Measurements from ENCODE around the gene PROC. TPM values are rescaled to one million over a fixed set of nuclear protein-coding genes. Genes with fewer than 3 reads are reported as not detected.
A peak's percentile ranks its signal among the peaks of the same experiment; 100 is the strongest.

The PROC gene
- total RNA-seq, 2 experiments from 2014 or later: 0.41 to 0.59 TPM

DNA sequence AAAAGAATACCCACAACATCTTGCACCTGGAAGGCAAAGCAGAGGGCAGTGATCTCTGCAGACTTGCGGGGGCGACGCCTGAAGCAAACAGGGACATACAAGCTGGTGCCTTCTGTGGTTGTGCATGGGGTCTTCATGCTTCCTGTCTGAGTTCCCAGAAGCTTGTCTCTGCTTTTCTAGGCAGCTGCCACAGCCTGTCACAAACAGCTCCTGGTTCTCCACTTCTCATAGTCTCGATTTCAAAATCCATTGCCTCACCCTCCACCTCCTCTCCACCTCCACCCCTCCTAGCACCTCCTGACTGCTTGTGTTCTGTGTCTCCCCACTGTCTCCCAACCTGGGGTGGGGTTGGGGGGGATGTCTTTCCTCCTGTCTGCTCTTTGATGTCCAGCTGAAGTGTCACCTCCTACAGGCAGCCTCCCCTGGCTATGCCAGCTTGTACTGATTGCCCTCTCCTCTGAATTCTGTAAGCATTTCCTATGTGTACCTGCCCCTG is 1.7 kb upstream of the PROC start:
- Histone ChIP-seq H3K9me2 (ENCODE audit: insufficient read depth, low read length) (no peaks in the 10 kb centered on the region), H3K4me1 (ENCODE audit: insufficient read depth, low read length, poor library complexity, severe bottlenecking) (peaks cover 29% of the 10 kb centered on the region), H3K4me3 (ENCODE audit: low read depth, low read length, poor library complexity, severe bottlenecking) (peak overlapping the region; percentile 59), H2AFZ (ENCODE audit: low read length) (peak overlapping the region; percentile 82), H3K9me3 (ENCODE audit: low read length) (peaks cover 12% of the 10 kb centered on the region; the same call in 1 of the 2 replicates), H3K36me3 (ENCODE audit: insufficient read depth, low read length) (no peaks in the 10 kb centered on the region), H3K79me2 (ENCODE audit: insufficient read depth, low read depth, low read length) (no peaks in the 10 kb centered on the region), H4K20me1 (ENCODE audit: insufficient read depth, low read length) (no peaks in the 10 kb centered on the region), H3K27ac (ENCODE audit: low read depth, low read length, poor library complexity, severe bottlenecking) (no peak overlapping the region), H3K4me2 (ENCODE audit: low read length) (peak overlapping the region; percentile 74)
- DNase-seq (ENCODE audit: low spot score): peak; percentile 41
- POLR2A ChIA-PET: interaction anchor here (0.9 to 1.4 kb wide), 2 partner anchors 14 to 28 kb away, joined by 3 to 5 read pairs; no protein-coding TSS in a partner anchor
- CTCF ChIA-PET (ENCODE audit: unreplicated experiment): interaction anchor here (0.6 kb wide), 1 partner anchor 93 kb away, joined by 3 read pairs; no protein-coding TSS in a partner anchor
- intact Hi-C loops (cut with micrococcal nuclease; ENCODE audit: unreplicated experiment): loop anchor here (2.0 kb wide), 1 partner anchor 28 kb away; no protein-coding TSS in a partner anchor
- no TSS peak for BruUV-seq (replicated peaks)
- TF ChIP-seq, protein P1, sequence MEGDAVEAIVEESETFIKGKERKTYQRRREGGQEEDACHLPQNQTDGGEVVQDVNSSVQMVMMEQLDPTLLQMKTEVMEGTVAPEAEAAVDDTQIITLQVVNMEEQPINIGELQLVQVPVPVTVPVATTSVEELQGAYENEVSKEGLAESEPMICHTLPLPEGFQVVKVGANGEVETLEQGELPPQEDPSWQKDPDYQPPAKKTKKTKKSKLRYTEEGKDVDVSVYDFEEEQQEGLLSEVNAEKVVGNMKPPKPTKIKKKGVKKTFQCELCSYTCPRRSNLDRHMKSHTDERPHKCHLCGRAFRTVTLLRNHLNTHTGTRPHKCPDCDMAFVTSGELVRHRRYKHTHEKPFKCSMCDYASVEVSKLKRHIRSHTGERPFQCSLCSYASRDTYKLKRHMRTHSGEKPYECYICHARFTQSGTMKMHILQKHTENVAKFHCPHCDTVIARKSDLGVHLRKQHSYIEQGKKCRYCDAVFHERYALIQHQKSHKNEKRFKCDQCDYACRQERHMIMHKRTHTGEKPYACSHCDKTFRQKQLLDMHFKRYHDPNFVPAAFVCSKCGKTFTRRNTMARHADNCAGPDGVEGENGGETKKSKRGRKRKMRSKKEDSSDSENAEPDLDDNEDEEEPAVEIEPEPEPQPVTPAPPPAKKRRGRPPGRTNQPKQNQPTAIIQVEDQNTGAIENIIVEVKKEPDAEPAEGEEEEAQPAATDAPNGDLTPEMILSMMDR (conservative IDR thresholded peaks at IDR 0.05; ENCODE audit: low read length): no peak
- no peak for TF ChIP-seq EZH2phosphoT487 (IDR thresholded peaks at IDR 0.05; ENCODE audit: borderline replicate concordance, low read depth, low read length)

DNA sequence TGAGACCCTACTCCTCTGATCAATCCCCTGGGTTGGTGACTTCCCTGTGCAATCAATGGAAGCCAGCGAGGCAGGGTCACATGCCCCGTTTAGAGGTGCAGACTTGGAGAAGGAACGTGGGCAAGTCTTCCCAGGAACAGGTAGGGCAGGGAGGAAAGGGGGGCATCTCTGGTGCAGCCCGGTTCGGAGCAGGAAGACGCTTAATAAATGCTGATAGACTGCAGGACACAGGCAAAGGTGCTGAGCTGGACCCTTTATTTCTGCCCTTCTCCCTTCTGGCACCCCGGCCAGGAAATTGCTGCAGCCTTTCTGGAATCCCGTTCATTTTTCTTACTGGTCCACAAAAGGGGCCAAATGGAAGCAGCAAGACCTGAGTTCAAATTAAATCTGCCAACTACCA is 821 bp upstream of the PROC start:
- Histone ChIP-seq H4K20me1 (ENCODE audit: insufficient read depth, low read length) (no peaks in the 10 kb centered on the region), H3K79me2 (ENCODE audit: insufficient read depth, low read depth, low read length) (no peaks in the 10 kb centered on the region), H3K4me3 (ENCODE audit: low read depth, low read length, poor library complexity, severe bottlenecking) (no peak overlapping the region), H3K4me1 (ENCODE audit: insufficient read depth, low read length, poor library complexity, severe bottlenecking) (peaks cover 25% of the 10 kb centered on the region), H3K9me2 (ENCODE audit: insufficient read depth, low read length) (no peaks in the 10 kb centered on the region), H3K9me3 (ENCODE audit: low read length) (peaks cover 10% of the 10 kb centered on the region; the same call in 1 of the 2 replicates), H3K27ac (ENCODE audit: low read depth, low read length, poor library complexity, severe bottlenecking) (no peak overlapping the region), H2AFZ (ENCODE audit: low read length) (no peak overlapping the region), H3K36me3 (ENCODE audit: insufficient read depth, low read length) (no peaks in the 10 kb centered on the region), H3K4me2 (ENCODE audit: low read length) (no peak overlapping the region)
- POLR2A ChIA-PET: no interaction called here
- no TSS peak for BruUV-seq (replicated peaks)
- intact Hi-C loops (cut with micrococcal nuclease; ENCODE audit: unreplicated experiment): loop anchor here (2.0 kb wide), 1 partner anchor 29 kb away; no protein-coding TSS in a partner anchor
- CTCF ChIA-PET (ENCODE audit: unreplicated experiment): no interaction called here
- DNase-seq (ENCODE audit: low spot score): no peak
- TF ChIP-seq, protein P1 (conservative IDR thresholded peaks at IDR 0.05; ENCODE audit: low read length): no peak
- no peak for TF ChIP-seq EZH2phosphoT487 (IDR thresholded peaks at IDR 0.05; ENCODE audit: borderline replicate concordance, low read depth, low read length)

DNA sequence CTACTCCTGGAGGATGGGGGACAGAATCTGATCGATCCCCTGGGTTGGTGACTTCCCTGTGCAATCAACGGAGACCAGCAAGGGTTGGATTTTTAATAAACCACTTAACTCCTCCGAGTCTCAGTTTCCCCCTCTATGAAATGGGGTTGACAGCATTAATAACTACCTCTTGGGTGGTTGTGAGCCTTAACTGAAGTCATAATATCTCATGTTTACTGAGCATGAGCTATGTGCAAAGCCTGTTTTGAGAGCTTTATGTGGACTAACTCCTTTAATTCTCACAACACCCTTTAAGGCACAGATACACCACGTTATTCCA is 844 bp downstream of the PROC start:
- H4K20me1 ChIP-seq (ENCODE audit: insufficient read depth, low read length): no peaks in the 10 kb centered on the region
- H3K27ac ChIP-seq (ENCODE audit: low read depth, low read length, poor library complexity, severe bottlenecking): no peak overlapping the region
- POLR2A ChIA-PET: interaction anchor here (0.6 to 0.9 kb wide), 2 partner anchors 13 to 28 kb away, joined by 3 read pairs; no protein-coding TSS in a partner anchor
- no peaks in the 10 kb centered on the region for H3K36me3 ChIP-seq (ENCODE audit: insufficient read depth, low read length)
- intact Hi-C loops (cut with micrococcal nuclease; ENCODE audit: unreplicated experiment): no loop called here
- peaks cover 18% of the 10 kb centered on the region for H3K4me1 ChIP-seq (ENCODE audit: insufficient read depth, low read length, poor library complexity, severe bottlenecking)
- H3K9me3 ChIP-seq (ENCODE audit: low read length): no peaks in the 10 kb centered on the region
- no peak overlapping the region for H3K4me3 ChIP-seq (ENCODE audit: low read depth, low read length, poor library complexity, severe bottlenecking)
- CTCF ChIA-PET (ENCODE audit: unreplicated experiment): no interaction called here
- no peaks in the 10 kb centered on the region for H3K9me2 ChIP-seq (ENCODE audit: insufficient read depth, low read length)
- H2AFZ ChIP-seq (ENCODE audit: low read length): no peak overlapping the region
- no peaks in the 10 kb centered on the region for H3K79me2 ChIP-seq (ENCODE audit: insufficient read depth, low read depth, low read length)
- no peak overlapping the region for H3K4me2 ChIP-seq (ENCODE audit: low read length)
- no TSS peak for BruUV-seq (replicated peaks)
- TF ChIP-seq, protein P1 (conservative IDR thresholded peaks at IDR 0.05; ENCODE audit: low read length): no peak
- no peak for TF ChIP-seq EZH2phosphoT487 (IDR thresholded peaks at IDR 0.05; ENCODE audit: borderline replicate concordance, low read depth, low read length)
- DNase-seq (ENCODE audit: low spot score): no peak
